MCF 10A (cell line): ENCODE data around the gene PPP3R1. TPM values are rescaled to one million over a fixed set of nuclear protein-coding genes. Genes with fewer than 3 reads are reported as not detected.

ENCODE experiments used
- BruUV-seq: library from RNA; stranded (reverse); fragments of 400-500 nt; replicated peaks from 2 replicates; lab custom pipeline; 2021; lab: Mats Ljungman, UMichigan
- CTCF ChIA-PET: fragments of 300-600 bp; sonication (Branson Sonifier 250); formaldehyde crosslinking; extraction: SDS; loops from one replicate; lab custom pipeline; 2021; ENCODE audit warnings: antibody characterized with exemption, inconsistent platforms; lab: Yijun Ruan, JAX
- POLR2A ChIA-PET: fragments of 300-600, 350-650 bp; sonication (Branson Sonifier 250); formaldehyde crosslinking; extraction: SDS; loops from one replicate; lab custom pipeline; 2020; ENCODE audit warnings: antibody characterized with exemption, inconsistent platforms; lab: Yijun Ruan, JAX
- DNase-seq: peaks from one replicate; pipeline ENCODE4 v3.0.0-alpha.2; 2018; ENCODE audit not compliant: unreplicated experiment
- H3K27ac Mint-ChIP-seq: one replicate; pipeline ENCODE4 v1.8.0; 2022; ENCODE audit warnings: mild to moderate bottlenecking, low read depth, mixed read lengths; ENCODE audit not compliant: unreplicated experiment
- H3K27me3 Mint-ChIP-seq: one replicate; pipeline ENCODE4 v1.8.0; 2022; ENCODE audit warnings: mixed read lengths; ENCODE audit not compliant: insufficient read depth, unreplicated experiment
- H3K36me3 Mint-ChIP-seq: one replicate; pipeline ENCODE4 v1.8.0; 2022; ENCODE audit warnings: mild to moderate bottlenecking, moderate library complexity, mixed read lengths; ENCODE audit not compliant: insufficient read depth, unreplicated experiment
- H3K4me1 Mint-ChIP-seq: one replicate; pipeline ENCODE4 v1.8.0; 2022; ENCODE audit warnings: mixed read lengths; ENCODE audit not compliant: insufficient read depth, unreplicated experiment
- H3K4me3 Mint-ChIP-seq: one replicate; pipeline ENCODE4 v1.8.0; 2022; ENCODE audit warnings: mild to moderate bottlenecking, moderate library complexity, mixed read lengths; ENCODE audit not compliant: unreplicated experiment
- H3K9me3 Mint-ChIP-seq: one replicate; pipeline ENCODE4 v1.8.0; 2022; ENCODE audit warnings: mixed read lengths; ENCODE audit not compliant: unreplicated experiment
- CTCF ChIP-seq: fragments of 200-600 bp; IDR thresholded peaks from one replicate; pipeline ENCODE4 v1.8.0; 2022; ENCODE audit warnings: antibody characterized with exemption, mild to moderate bottlenecking; ENCODE audit not compliant: unreplicated experiment
- intact Hi-C: fragments of 100-400 bp; cut with micrococcal nuclease; formaldehyde crosslinking; loops from 2 replicates; pipeline ENCODE4 v1.14.1; 2022
- total RNA-seq: library from RNA; stranded (reverse); gene quantifications from 2 replicates; pipeline ENCODE4 v1.2.3, GENCODE V29; 2022

PPP3R1 gene
- total RNA-seq, 1 experiment from 2014 or later: 54.6 TPM

GRCh38 chr2:68291314-68291713 lies 39.0 kb upstream of the PPP3R1 start:
- TF ChIP-seq CTCF: no peak
- no peak for DNase-seq
- ChIA-PET CTCF (interaction anchor here (0.5 to 13.0 kb wide), 23 partner anchors 8 to 1488 kb away, joined by 3 to 161 read pairs (median 5); partner anchors contain the start of gene PPP3R1), POLR2A (interaction anchor here (1.1 to 20.2 kb wide), 7 partner anchors 8 to 228 kb away, joined by 3 to 308 read pairs (median 9); partner anchors contain the start of genes C1D, PNO1 and PPP3R1)
- H3K4me1 Mint-ChIP-seq: peaks cover 10% of the 10 kb centered on the region
- H3K36me3 Mint-ChIP-seq: no peaks in the 10 kb centered on the region
- no peak overlapping the region for H3K4me3 Mint-ChIP-seq
- H3K27me3 Mint-ChIP-seq: no peaks in the 10 kb centered on the region
- no peaks in the 10 kb centered on the region for H3K9me3 Mint-ChIP-seq
- intact Hi-C loops: no loop called here
- H3K27ac Mint-ChIP-seq: no peak overlapping the region
- no TSS peak for BruUV-seq

GRCh38 chr2:68290901-68291300 lies 38.6 kb upstream of the PPP3R1 start:
- no TSS peak for BruUV-seq
- no peak for TF ChIP-seq CTCF
- H3K27ac Mint-ChIP-seq: no peak overlapping the region

GRCh38 chr2:68287580-68288441 lies 35.5 kb upstream of the PPP3R1 start:
- Mint-ChIP-seq H3K36me3 (no peaks in the 10 kb centered on the region), H3K4me3 (no peak overlapping the region), H3K9me3 (no peaks in the 10 kb centered on the region), H3K27me3 (no peaks in the 10 kb centered on the region), H3K4me1 (peaks cover 26% of the 10 kb centered on the region), H3K27ac (no peak overlapping the region)
- ChIA-PET CTCF (interaction anchor here (0.6 to 13.0 kb wide), 4 partner anchors 38 to 1843 kb away, joined by 3 to 161 read pairs (median 4); no protein-coding TSS in a partner anchor), POLR2A (interaction anchor here (0.7 to 20.2 kb wide), 8 partner anchors 8 to 225 kb away, joined by 3 to 308 read pairs (median 4); partner anchors contain the start of genes C1D, PNO1 and PPP3R1)
- TF ChIP-seq CTCF: no peak
- intact Hi-C loops: loop anchor here (5.0 kb wide), 1 partner anchor 36 kb away; the partner anchor contains the start of gene PPP3R1
- no TSS peak for BruUV-seq
- peak; percentile 32 for DNase-seq

More at GRCh38 chr2:68290901-68291300, 38.6 kb upstream of the PPP3R1 start:
- Mint-ChIP-seq H3K9me3 (no peaks in the 10 kb centered on the region), H3K4me1 (peaks cover 10% of the 10 kb centered on the region), H3K36me3 (no peaks in the 10 kb centered on the region), H3K27me3 (no peaks in the 10 kb centered on the region), H3K4me3 (no peak overlapping the region)
- intact Hi-C loops: no loop called here
- no peak for DNase-seq
- POLR2A ChIA-PET: interaction anchor here (0.8 to 20.2 kb wide), 6 partner anchors 8 to 228 kb away, joined by 3 to 308 read pairs (median 13); partner anchors contain the start of genes C1D, PNO1 and PPP3R1
- CTCF ChIA-PET: interaction anchor here (0.6 to 13.0 kb wide), 16 partner anchors 15 to 258 kb away, joined by 3 to 161 read pairs (median 4); no protein-coding TSS in a partner anchor

- CTCF ChIA-PET: interaction anchor here (0.7 to 4.6 kb wide), 8 partner anchors 8 to 157 kb away, joined by 3 to 30 read pairs (median 3); partner anchors contain the start of gene PNO1
- Mint-ChIP-seq H3K9me3 (no peaks in the 10 kb centered on the region), H3K27me3 (no peaks in the 10 kb centered on the region), H3K4me1 (peaks cover 31% of the 10 kb centered on the region), H3K27ac (peak overlapping the region; percentile 67), H3K36me3 (no peaks in the 10 kb centered on the region), H3K4me3 (no peak overlapping the region)
- BruUV-seq: no TSS peak
- POLR2A ChIA-PET: interaction anchor here (0.6 to 20.2 kb wide), 14 partner anchors 13 to 179 kb away, joined by 3 to 308 read pairs (median 4); partner anchors contain the start of genes PNO1 and PPP3R1
- DNase-seq: peak; percentile 93
- TF ChIP-seq CTCF: no peak
- intact Hi-C loops: loop anchor here (5.0 kb wide), 1 partner anchor 33 kb away; the partner anchor contains the start of gene PPP3R1
Measured at GRCh38 chr2:68284896-68285295, 32.6 kb upstream of the PPP3R1 start.
